Endometrium (tissue), 2 donors: ENCODE results near the gene PRKAB1.

ENCODE experiments used
- FAIRE-seq: peaks from 2 replicates; lab custom pipeline; 2012; peaks lifted over from hg19 to GRCh38; lab: Jason Lieb, UNC
- donor health status: control.
- donor health status: control.

PRKAB1 gene

GRCh38 chr12:119661882-119662281, 6.1 kb upstream of the PRKAB1 start:
- no peak for FAIRE-seq

GRCh38 chr12:119664642-119665041, 3.3 kb upstream of the PRKAB1 start:
- no peak for FAIRE-seq

GRCh38 chr12:119665164-119665929, 2.6 kb upstream of the PRKAB1 start:
- no peak for FAIRE-seq

- no peak for FAIRE-seq
These were observed 1.6 kb upstream of the PRKAB1 start for GRCh38 chr12:119666226-119666795.

- FAIRE-seq: no peak
These were observed 895 bp upstream of the PRKAB1 start for GRCh38 chr12:119666900-119667576.

GRCh38 chr12:119668324-119668841, 450 bp downstream of the PRKAB1 start:
- no peak for FAIRE-seq

GRCh38 chr12:119669744-119670472, 2.0 kb downstream of the PRKAB1 start:
- no peak for FAIRE-seq

GRCh38 chr12:119671070-119671469, 3.1 kb downstream of the PRKAB1 start:
- FAIRE-seq: no peak

GRCh38 chr12:119672194-119672593, 4.3 kb downstream of the PRKAB1 start:
- no peak for FAIRE-seq

GRCh38 chr12:119673634-119674033, 5.7 kb downstream of the PRKAB1 start:
- FAIRE-seq: no peak

GRCh38 chr12:119674560-119674959, 6.6 kb downstream of the PRKAB1 start:
- FAIRE-seq: no peak

- no peak for FAIRE-seq
These were observed 8.1 kb downstream of the PRKAB1 start for GRCh38 chr12:119676022-119676421.

- no peak for FAIRE-seq
These were observed 8.6 kb downstream of the PRKAB1 start for GRCh38 chr12:119676573-119676972.

GRCh38 chr12:119678459-119678858, 10.5 kb downstream of the PRKAB1 start:
- FAIRE-seq: no peak

- no peak for FAIRE-seq
These were observed 11.1 kb downstream of the PRKAB1 start for GRCh38 chr12:119679081-119679480.

GRCh38 chr12:119679490-119679889, 11.6 kb downstream of the PRKAB1 start:
- no peak for FAIRE-seq

- no peak for FAIRE-seq
These were observed 13.2 kb downstream of the PRKAB1 start for GRCh38 chr12:119681111-119681510.

GRCh38 chr12:119681728-119682638, 14.1 kb downstream of the PRKAB1 start:
- FAIRE-seq: no peak

- no peak for FAIRE-seq
These were observed 14.8 kb downstream of the PRKAB1 start for GRCh38 chr12:119682639-119683252.

- FAIRE-seq: no peak
These were observed 15.5 kb downstream of the PRKAB1 start for GRCh38 chr12:119683413-119683812.

- FAIRE-seq: no peak
These were observed 15.9 kb downstream of the PRKAB1 start for GRCh38 chr12:119683816-119684215.
